ENCODE measurements around the gene FAM135A. TPM values are rescaled to one million over a fixed set of nuclear protein-coding genes. Genes with fewer than 3 reads are reported as not detected.
"Not testable (repeated sequence)": the region's sequence is repeated elsewhere in the genome, so short reads cannot be mapped to it uniquely, and the experiment has no call there.

FAM135A gene
- total RNA-seq, 3 donors from 2014 or later = 42.1 to 63.3 (median 56.3) TPM

DNA sequence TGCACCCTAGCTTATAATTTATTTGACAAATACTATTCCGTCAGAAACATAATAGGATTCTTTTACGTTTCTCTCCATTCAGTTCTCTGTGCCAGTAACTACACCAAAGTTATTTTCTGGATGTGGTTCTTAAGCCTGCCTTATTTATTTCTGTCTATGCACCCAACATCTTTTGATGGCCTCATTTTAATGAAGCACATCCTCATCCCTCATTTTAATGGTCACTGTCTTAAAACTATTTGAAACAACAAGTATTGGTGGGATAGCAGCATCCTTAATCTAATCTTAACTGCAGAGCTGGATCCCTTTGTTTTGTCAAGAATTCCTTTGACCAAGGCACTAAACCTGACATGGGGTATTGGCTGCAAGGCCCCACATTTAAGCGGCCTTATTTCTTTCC is 11.0 kb downstream of the FAM135A start:
- no peaks in the 10 kb centered on the region for H3K36me3 ChIP-seq (ENCODE audit: low read depth)
- DNase-seq (no peak), ATAC-seq (no peak)
- H3K4me3 ChIP-seq = no peak overlapping the region
- no peaks in the 10 kb centered on the region for H3K9me3 ChIP-seq
- H3K4me1 ChIP-seq (ENCODE audit: low read depth) = peaks cover 9% of the 10 kb centered on the region
- no peak for TF ChIP-seq CTCF (IDR thresholded peaks at IDR 0.05)
- intact Hi-C loops (cut with DNase I, micrococcal nuclease) = loop anchor here in 1 of 2 donors (10.0 kb wide), 1 partner anchor 49 kb away; no protein-coding TSS in a partner anchor

DNA sequence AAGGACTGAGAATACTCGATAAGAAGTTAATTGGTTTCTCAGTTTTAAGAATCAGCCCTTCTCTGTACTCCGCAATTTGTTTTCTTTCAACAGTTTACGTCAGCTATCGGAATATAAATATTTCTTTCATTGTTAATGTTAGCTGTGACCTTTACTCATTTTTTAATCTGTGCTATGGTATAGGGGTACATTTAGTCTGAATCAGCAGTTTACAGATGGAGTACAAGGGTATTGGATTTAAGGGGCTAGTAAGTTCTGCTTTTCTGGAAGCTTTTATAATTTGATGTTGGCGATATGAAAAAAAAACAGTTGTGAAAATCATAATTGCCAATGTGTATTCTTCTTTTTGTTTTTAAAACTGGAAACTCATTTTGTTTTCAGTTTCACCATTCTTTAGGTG is 23.0 kb downstream of the FAM135A start:
- no peak for ATAC-seq
- no peak overlapping the region for H3K4me3 ChIP-seq
- no peaks in the 10 kb centered on the region for H3K9me3 ChIP-seq
- no peak for TF ChIP-seq CTCF (IDR thresholded peaks at IDR 0.05)
- H3K36me3 ChIP-seq (ENCODE audit: low read depth) = no peaks in the 10 kb centered on the region
- intact Hi-C loops (cut with DNase I, micrococcal nuclease) = no loop called here
- no peaks in the 10 kb centered on the region for H3K4me1 ChIP-seq (ENCODE audit: low read depth)
- no peak for DNase-seq

DNA sequence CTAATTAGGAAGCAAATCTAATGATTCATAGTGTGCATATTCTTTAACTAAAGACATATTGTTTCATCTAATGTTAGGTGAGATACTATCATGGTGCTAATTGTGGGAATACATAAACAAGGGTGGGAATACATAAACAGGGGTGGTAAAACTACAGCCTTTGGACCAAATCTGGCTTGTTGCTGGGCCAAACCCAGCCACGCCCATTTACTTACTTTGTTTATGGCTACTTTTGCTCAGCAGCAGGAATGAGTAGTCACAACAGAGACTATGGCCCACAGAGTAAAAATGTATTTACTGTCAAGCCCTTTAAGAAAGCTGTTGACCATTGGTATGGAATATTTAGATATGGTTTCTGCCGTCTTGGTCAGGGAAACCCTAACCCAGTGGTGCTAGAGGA is 31.7 kb downstream of the FAM135A start:
- ATAC-seq (peak; percentile 98), DNase-seq (peak in 1 of 3 donors; percentile 33)
- no peaks in the 10 kb centered on the region for H3K36me3 ChIP-seq (ENCODE audit: low read depth)
- H3K4me1 ChIP-seq (ENCODE audit: low read depth) = no peaks in the 10 kb centered on the region
- H3K9me3 ChIP-seq = no peaks in the 10 kb centered on the region
- no peak overlapping the region for H3K4me3 ChIP-seq
- no peak for TF ChIP-seq CTCF (IDR thresholded peaks at IDR 0.05)
- intact Hi-C loops (cut with DNase I, micrococcal nuclease) = no loop called here

DNA sequence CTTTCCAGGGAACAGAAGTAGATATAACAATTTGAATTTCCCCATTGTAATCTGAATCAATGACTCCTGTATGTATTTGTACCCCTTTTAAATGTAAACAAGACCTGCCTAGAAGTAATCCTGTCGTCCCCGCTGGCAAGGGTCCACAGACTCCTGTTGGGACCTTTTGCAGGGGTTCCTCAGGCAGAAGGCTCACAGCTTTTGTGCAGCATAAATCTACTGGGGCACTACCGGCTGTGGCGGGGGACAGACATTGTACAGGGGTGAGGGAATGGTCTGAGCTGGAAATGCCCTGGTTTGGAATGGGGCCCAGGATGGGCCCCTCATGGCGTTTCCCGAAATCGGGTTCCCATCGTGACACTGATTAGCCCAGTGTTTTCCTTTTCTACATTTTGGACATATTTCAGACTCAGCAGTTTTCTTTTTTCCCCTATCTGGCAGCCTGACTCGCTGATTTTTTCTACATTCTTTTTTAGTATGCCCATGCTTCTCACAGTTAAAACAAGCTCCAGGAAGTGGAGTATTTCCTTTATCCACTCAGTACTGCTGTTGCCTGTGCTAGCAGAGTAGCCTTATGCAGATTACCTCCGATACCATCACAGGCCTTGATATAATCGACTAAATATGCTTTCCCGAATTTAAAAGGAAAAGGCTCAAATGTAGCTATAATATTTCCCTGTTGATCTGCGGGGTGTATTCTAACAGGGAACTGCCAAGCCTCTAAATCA is 34.2 kb downstream of the FAM135A start:
- H3K36me3 ChIP-seq (ENCODE audit: low read depth); H3K4me1 ChIP-seq (ENCODE audit: low read depth); H3K9me3 ChIP-seq; intact Hi-C loops (cut with DNase I, micrococcal nuclease); H3K4me3 ChIP-seq; ATAC-seq: not testable (repeated sequence)
- DNase-seq = peak in 1 of 3 donors; percentile 24

DNA sequence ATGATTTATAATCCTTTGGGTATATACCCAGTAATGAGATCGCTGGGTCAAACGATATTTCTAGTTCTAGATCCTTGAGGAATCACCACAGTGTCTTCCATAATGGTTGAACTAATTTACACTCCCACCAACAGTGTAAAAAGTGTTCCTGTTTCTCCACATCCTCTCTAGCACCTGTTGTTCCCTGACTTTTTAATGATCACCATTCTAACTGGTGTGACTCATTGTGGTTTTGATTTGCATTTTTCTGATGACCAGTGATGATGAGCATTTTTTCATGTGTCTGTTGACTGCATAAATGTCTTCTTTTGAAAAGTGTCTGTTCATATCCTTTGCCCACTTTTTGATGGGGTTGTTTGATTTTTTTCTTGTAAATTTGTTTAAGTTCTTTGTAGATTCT is 40.6 kb downstream of the FAM135A start:
- intact Hi-C loops (cut with DNase I, micrococcal nuclease); H3K4me3 ChIP-seq; H3K9me3 ChIP-seq; ATAC-seq; H3K36me3 ChIP-seq (ENCODE audit: low read depth); H3K4me1 ChIP-seq (ENCODE audit: low read depth); DNase-seq: not testable (repeated sequence)

GRCh38 chr6:70456735-70457134 is 43.4 kb downstream of the FAM135A start:
- no peak overlapping the region for H3K4me3 ChIP-seq
- ATAC-seq = peak; percentile 99
- H3K36me3 ChIP-seq (ENCODE audit: low read depth) = no peaks in the 10 kb centered on the region
- peak in 1 of 3 donors; percentile 32 for DNase-seq
- H3K9me3 ChIP-seq = no peaks in the 10 kb centered on the region
- intact Hi-C loops (cut with DNase I, micrococcal nuclease) = no loop called here
- peaks cover 7% of the 10 kb centered on the region for H3K4me1 ChIP-seq (ENCODE audit: low read depth)
- no peak for TF ChIP-seq CTCF (IDR thresholded peaks at IDR 0.05)

- Histone ChIP-seq H3K9me3 (no peaks in the 10 kb centered on the region), H3K36me3 (ENCODE audit: low read depth) (no peaks in the 10 kb centered on the region), H3K4me3 (no peak overlapping the region), H3K4me1 (ENCODE audit: low read depth) (peaks cover 7% of the 10 kb centered on the region)
- intact Hi-C loops (cut with DNase I, micrococcal nuclease) = no loop called here
- ATAC-seq = no peak
- no peak for TF ChIP-seq CTCF (IDR thresholded peaks at IDR 0.05)
- no peak for DNase-seq
Observed at GRCh38 chr6:70459235-70459634, 45.9 kb downstream of the FAM135A start.

- intact Hi-C loops (cut with DNase I, micrococcal nuclease); ATAC-seq; H3K9me3 ChIP-seq; DNase-seq; H3K4me1 ChIP-seq (ENCODE audit: low read depth); H3K36me3 ChIP-seq (ENCODE audit: low read depth); H3K4me3 ChIP-seq: not testable (repeated sequence)
Observed at GRCh38 chr6:70459699-70460098, 46.4 kb downstream of the FAM135A start.
